GM12878 (cell line): ENCODE data around the gene NFIX. TPM values are rescaled to one million over a fixed set of nuclear protein-coding genes. Genes with fewer than 3 reads are reported as not detected.

Source experiments
- BHLHE40 ChIP-seq, 2 experiments: fragments of 450-650 bp in 1 of 2; IDR thresholded peaks; 2 replicates each; pipeline ENCODE4 v1.6.1; 2011 to 2017; ENCODE audit warnings: low read depth in 2 of 2, borderline replicate concordance in 1 of 2, improper control_type of control experiment in 1 of 2, low read length in 1 of 2, mild to moderate bottlenecking in 1 of 2
- CBFB ChIP-seq: IDR thresholded peaks from 2 replicates; pipeline ENCODE4 v1.6.1; 2016; ENCODE audit warnings: antibody characterized with exemption, low read depth
- CBX3 ChIP-seq: fragments of 200-600 bp; sonication (generic); IDR thresholded peaks from 2 replicates; pipeline ENCODE4 v1.6.1; 2016; ENCODE audit warnings: low read depth, borderline replicate concordance
- EGR1 ChIP-seq, 2 experiments: IDR thresholded peaks; 1 replicate in 1 of 2; 2 replicates in 1 of 2; pipeline ENCODE4 v1.6.1; 2011 to 2012; ENCODE audit warnings: low read depth in 2 of 2, low read length in 2 of 2, borderline replicate concordance in 1 of 2, mild to moderate bottlenecking in 1 of 2, moderate library complexity in 1 of 2
- ELK1 ChIP-seq: IDR thresholded peaks from 2 replicates; pipeline ENCODE4 v1.6.1; 2012; ENCODE audit warnings: low read depth, low read length, improper control_type of control experiment
- EP300 ChIP-seq, 2 experiments: fragments of 150-350 bp in 1 of 2; IDR thresholded peaks; 2 replicates each; pipeline ENCODE4 v1.6.1; 2011 to 2012; ENCODE audit warnings: low read depth in 2 of 2, low read length in 2 of 2, borderline replicate concordance in 1 of 2, improper control_type of control experiment in 1 of 2, inconsistent platforms in 1 of 2; ENCODE audit not compliant: control insufficient read depth in 1 of 2
- GABPA ChIP-seq: IDR thresholded peaks from 2 replicates; pipeline ENCODE4 v1.6.1; 2014; ENCODE audit warnings: antibody characterized with exemption, low read depth, mild to moderate bottlenecking, inconsistent platforms
- HDAC2 ChIP-seq: fragments of 200-600 bp; sonication (generic); IDR thresholded peaks from 2 replicates; pipeline ENCODE4 v1.6.1; 2017
- HSF1 ChIP-seq: fragments of 150-350 bp; IDR thresholded peaks from 2 replicates; pipeline ENCODE4 v1.6.1; 2014; ENCODE audit warnings: mild to moderate bottlenecking, low read depth, low read length
- MEF2B ChIP-seq: fragments of 450-650 bp; IDR thresholded peaks from 2 replicates; pipeline ENCODE4 v1.6.1; 2018; ENCODE audit warnings: mild to moderate bottlenecking, moderate library complexity; ENCODE audit not compliant: partially characterized antibody, poor library complexity, severe bottlenecking
- NFXL1 ChIP-seq: fragments of 450-650 bp; IDR thresholded peaks from 2 replicates; pipeline ENCODE4 v1.6.1; 2017; ENCODE audit warnings: antibody characterized with exemption, mild to moderate bottlenecking, borderline replicate concordance
- SP1 ChIP-seq: IDR thresholded peaks from one replicate; pipeline ENCODE4 v1.6.1; 2011; ENCODE audit warnings: low read depth, low read length
- TCF7 ChIP-seq: IDR thresholded peaks from 2 replicates; pipeline ENCODE4 v1.6.1; 2014; ENCODE audit warnings: antibody characterized with exemption, borderline replicate concordance
- ZNF24 ChIP-seq: fragments of 450-650 bp; IDR thresholded peaks from 2 replicates; pipeline ENCODE4 v1.6.1; 2017; ENCODE audit warnings: antibody characterized with exemption, mild to moderate bottlenecking
- ZNF687 ChIP-seq: fragments of 450-650 bp; IDR thresholded peaks from 2 replicates; pipeline ENCODE4 v1.6.1; 2017; ENCODE audit warnings: mild to moderate bottlenecking, moderate library complexity
- polyA plus RNA-seq, 11 experiments: library from polyadenylated mRNA; depleted of rRNA in 4 of 11; unstranded in 6 of 11; stranded (reverse) in 5 of 11; fragments of >200 nt; fragmentation: Nextera tagmentation in 4 of 11; fragmentation: Illumina TruSeq in 1 of 11; extraction: Ambion mirVana in 4 of 11; extraction: Trizol in 1 of 11; gene quantifications; 1 replicate in 1 of 11; 2 replicates in 10 of 11; pipeline versions ENCODE4 v1.2.1 to v1.2.3, GENCODE V29; 2011 to 2016; ENCODE audit warnings: inconsistent platforms in 2 of 11, missing spikeins in 2 of 11, low read depth in 1 of 11
- total RNA-seq, 4 experiments: library from RNA; depleted of rRNA in 3 of 4; stranded (reverse); fragments of >200 nt in 3 of 4; fragmentation: Illumina TruSeq in 1 of 4; extraction: Trizol in 1 of 4; gene quantifications; 2 replicates each; pipeline versions ENCODE4 v1.2.1 to v1.2.3, GENCODE V29; 2013 to 2021
- TF ChIP-seq, protein P1 (sequence below): fragments of 450-650 bp; IDR thresholded peaks from 2 replicates; pipeline ENCODE4 v1.6.1; 2017; ENCODE audit warnings: mild to moderate bottlenecking, low read depth, inconsistent platforms; ENCODE audit not compliant: poor library complexity, severe bottlenecking
- TF ChIP-seq, protein P2 (sequence below): IDR thresholded peaks from 2 replicates; pipeline ENCODE4 v1.6.1; 2012; ENCODE audit warnings: low read length, inconsistent platforms

Gene NFIX
- total and polyA plus RNA-seq, 10 of the 15 experiments (the other 5 are each of a cell fraction or from before 2014, with no cell fraction given), result 0.02 to 2.2 (median 0.28) TPM

- no peak for TF ChIP-seq SP1
- TF ChIP-seq CBFB, result no peak
- peak; percentile 87 for TF ChIP-seq ZNF687
- TF ChIP-seq, protein P1, sequence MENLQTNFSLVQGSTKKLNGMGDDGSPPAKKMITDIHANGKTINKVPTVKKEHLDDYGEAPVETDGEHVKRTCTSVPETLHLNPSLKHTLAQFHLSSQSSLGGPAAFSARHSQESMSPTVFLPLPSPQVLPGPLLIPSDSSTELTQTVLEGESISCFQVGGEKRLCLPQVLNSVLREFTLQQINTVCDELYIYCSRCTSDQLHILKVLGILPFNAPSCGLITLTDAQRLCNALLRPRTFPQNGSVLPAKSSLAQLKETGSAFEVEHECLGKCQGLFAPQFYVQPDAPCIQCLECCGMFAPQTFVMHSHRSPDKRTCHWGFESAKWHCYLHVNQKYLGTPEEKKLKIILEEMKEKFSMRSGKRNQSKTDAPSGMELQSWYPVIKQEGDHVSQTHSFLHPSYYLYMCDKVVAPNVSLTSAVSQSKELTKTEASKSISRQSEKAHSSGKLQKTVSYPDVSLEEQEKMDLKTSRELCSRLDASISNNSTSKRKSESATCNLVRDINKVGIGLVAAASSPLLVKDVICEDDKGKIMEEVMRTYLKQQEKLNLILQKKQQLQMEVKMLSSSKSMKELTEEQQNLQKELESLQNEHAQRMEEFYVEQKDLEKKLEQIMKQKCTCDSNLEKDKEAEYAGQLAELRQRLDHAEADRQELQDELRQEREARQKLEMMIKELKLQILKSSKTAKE, result no peak
- TF ChIP-seq NFXL1, result no peak
- no peak; a peak in 1 of 3 replicates for TF ChIP-seq EGR1 (IDR thresholded peaks at IDR 0.05; ENCODE audit: borderline replicate concordance in 1 of 2, low read depth in 2 of 2, low read length in 2 of 2)
- TF ChIP-seq, protein P2, sequence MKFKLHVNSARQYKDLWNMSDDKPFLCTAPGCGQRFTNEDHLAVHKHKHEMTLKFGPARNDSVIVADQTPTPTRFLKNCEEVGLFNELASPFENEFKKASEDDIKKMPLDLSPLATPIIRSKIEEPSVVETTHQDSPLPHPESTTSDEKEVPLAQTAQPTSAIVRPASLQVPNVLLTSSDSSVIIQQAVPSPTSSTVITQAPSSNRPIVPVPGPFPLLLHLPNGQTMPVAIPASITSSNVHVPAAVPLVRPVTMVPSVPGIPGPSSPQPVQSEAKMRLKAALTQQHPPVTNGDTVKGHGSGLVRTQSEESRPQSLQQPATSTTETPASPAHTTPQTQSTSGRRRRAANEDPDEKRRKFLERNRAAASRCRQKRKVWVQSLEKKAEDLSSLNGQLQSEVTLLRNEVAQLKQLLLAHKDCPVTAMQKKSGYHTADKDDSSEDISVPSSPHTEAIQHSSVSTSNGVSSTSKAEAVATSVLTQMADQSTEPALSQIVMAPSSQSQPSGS, result no peak
- TF ChIP-seq ZNF24, result no peak
- TF ChIP-seq CBX3, result no peak
- peak; percentile 66; the same call in 1 of the 2 replicates for TF ChIP-seq ELK1
- TF ChIP-seq HDAC2, result no peak
- no peak; the same call in none of the 2 replicates for TF ChIP-seq GABPA
- 0 out of 4 replicates have a peak, but pooled peaks of 1 of the 2 experiments have one; percentile 16 for TF ChIP-seq EP300 (IDR thresholded peaks at IDR 0.05; ENCODE audit: borderline replicate concordance in 1 of 2, control insufficient read depth in 1 of 2, low read depth in 2 of 2, low read length in 2 of 2)
- no peak for TF ChIP-seq MEF2B
- TF ChIP-seq TCF7, result no peak
- peak in 1 of 2 experiments; percentile 40; a peak in 1 of 4 replicates for TF ChIP-seq BHLHE40 (IDR thresholded peaks at IDR 0.05; ENCODE audit: borderline replicate concordance in 1 of 2, low read depth in 2 of 2, low read length in 1 of 2)
- no peak for TF ChIP-seq HSF1
Observed at GRCh38 chr19:13099073-13099999, 104.1 kb downstream of the NFIX start (continued).
